GM20431 (cell line): Measurements from ENCODE around the gene KMT2E.
"Not testable (repeated sequence)": the region's sequence is repeated elsewhere in the genome, so short reads cannot be mapped to it uniquely, and the experiment has no call there.

ENCODE experiments used
- in situ Hi-C: fragments of 300-500 bp; cut with MseI, MboI; formaldehyde crosslinking; loops from one replicate; pipeline ENCODE4 v1.15.0; 2020; ENCODE audit warnings: low sequenced_read_pairs; ENCODE audit not compliant: unreplicated experiment

The KMT2E gene, protein sequence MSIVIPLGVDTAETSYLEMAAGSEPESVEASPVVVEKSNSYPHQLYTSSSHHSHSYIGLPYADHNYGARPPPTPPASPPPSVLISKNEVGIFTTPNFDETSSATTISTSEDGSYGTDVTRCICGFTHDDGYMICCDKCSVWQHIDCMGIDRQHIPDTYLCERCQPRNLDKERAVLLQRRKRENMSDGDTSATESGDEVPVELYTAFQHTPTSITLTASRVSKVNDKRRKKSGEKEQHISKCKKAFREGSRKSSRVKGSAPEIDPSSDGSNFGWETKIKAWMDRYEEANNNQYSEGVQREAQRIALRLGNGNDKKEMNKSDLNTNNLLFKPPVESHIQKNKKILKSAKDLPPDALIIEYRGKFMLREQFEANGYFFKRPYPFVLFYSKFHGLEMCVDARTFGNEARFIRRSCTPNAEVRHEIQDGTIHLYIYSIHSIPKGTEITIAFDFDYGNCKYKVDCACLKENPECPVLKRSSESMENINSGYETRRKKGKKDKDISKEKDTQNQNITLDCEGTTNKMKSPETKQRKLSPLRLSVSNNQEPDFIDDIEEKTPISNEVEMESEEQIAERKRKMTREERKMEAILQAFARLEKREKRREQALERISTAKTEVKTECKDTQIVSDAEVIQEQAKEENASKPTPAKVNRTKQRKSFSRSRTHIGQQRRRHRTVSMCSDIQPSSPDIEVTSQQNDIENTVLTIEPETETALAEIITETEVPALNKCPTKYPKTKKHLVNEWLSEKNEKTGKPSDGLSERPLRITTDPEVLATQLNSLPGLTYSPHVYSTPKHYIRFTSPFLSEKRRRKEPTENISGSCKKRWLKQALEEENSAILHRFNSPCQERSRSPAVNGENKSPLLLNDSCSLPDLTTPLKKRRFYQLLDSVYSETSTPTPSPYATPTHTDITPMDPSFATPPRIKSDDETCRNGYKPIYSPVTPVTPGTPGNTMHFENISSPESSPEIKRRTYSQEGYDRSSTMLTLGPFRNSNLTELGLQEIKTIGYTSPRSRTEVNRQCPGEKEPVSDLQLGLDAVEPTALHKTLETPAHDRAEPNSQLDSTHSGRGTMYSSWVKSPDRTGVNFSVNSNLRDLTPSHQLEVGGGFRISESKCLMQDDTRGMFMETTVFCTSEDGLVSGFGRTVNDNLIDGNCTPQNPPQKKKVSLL (N-terminal part only)

DNA sequence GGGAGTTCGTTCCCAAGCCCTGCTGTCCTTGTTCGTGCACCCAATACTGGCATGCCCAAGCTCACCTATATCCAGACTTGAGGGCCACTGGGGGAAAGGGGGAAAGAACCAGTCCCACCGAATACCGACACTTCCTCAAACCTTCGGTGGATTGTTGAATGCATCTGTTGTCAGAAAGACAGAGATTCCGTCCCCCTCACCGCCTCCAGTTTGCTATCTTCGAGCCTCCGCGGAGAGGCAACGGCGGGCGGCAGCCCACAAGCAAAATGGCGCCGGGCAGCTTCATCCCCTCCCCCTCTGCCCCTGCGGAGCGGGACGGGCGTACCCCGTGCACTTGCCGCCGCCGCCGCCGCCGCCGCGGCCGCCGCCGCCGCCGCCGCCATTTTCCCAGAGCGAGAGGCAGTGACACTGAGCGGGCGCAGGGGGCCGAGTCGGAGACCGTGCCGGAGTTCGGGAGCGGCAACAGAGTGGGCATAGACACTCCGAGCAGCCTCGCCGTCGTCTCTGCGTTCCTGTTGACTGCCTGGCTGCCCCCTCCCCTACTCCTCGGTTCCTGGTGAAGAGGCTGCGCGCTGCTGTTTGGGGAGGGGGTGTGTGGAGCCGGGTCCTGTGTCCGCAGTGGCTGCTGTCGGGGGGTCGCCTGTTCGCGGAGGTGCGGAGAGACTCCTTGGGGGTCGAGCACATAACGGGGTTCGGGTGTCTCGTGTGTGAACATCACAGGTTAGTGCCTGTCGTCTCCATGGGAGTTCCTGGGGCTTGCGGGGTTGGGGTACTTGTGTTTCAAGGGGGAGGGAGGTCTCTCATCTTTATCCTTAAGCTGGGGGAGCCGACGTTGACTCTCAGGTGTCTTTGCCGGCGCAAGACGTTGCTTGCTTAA, at the start of gene KMT2E:
KMT2E (plus strand) TSS at position 390 of the 877 bp plus-strand sequence. CDS start 26,748 bp downstream, outside the sequence.
- in situ Hi-C loops: no loop called here

DNA sequence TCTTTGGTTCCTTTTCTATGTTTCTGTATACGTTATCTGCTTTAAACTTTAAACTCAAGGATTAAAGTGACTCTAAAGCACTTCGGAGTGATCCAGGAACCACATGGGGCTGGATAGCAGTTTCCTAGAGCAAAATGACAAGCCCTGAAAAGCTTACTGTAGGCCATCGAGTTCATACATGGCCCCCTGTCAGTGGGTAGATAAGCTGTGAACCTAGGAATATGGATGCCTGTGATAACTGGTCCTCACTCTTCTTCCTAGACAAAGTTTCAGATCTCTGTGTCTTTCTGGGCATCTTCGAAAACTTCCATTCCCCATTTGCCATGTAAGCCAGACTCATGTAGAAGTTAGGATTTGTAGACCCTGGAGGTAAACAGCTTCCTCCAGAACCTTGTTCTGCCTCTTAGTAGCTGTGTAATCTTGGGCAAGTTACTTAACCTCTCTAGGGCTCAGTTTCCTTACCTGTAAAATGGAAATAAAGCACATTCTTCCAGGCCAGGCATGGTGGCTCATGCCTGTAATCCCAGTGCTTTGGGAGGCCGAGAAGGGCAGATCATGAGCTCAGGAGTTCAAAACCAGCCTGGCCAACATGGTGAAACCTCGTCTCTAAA, 49.3 kb upstream of the KMT2E start:
- in situ Hi-C loops: no loop called here

DNA sequence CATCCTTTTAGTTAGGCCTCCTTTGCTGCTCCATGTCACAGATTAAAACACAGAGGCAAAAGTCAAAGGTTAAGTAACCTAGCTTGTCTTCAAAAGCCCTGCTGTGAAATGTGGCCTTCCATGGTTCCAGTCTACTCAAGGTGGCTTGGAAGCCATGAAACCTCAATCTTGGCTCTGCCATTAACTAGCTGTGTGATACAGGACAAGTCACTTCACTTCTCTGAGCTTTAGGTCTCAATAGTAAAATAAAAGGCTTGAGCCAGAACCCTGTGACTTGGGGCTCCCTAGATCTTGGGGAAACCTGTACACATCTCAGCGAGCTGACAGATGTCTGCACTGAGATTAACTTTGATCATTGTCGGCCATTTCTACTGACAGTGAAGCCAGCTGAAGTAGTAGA, 48.0 kb upstream of the KMT2E start:
- in situ Hi-C loops: no loop called here

DNA sequence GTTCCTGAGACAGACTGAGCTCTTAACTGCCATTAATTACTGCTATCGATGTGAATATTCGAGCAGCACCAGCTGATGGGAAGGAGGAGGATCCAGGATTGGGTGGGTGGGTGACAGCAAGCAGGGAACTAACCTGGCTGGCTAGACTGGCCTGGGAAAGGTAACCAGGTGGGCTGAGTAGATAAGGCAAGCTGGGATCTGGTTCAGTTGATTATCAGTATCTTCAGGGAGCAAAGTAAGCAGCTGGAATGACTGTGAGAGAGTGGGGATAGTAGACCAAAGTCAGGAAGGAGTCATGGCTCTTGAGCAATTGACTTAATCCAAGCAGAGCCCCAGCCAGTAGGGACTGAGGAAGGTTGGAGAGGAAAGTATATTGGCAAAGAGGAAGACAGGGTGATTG, 46.9 kb upstream of the KMT2E start:
- in situ Hi-C loops: no loop called here

DNA sequence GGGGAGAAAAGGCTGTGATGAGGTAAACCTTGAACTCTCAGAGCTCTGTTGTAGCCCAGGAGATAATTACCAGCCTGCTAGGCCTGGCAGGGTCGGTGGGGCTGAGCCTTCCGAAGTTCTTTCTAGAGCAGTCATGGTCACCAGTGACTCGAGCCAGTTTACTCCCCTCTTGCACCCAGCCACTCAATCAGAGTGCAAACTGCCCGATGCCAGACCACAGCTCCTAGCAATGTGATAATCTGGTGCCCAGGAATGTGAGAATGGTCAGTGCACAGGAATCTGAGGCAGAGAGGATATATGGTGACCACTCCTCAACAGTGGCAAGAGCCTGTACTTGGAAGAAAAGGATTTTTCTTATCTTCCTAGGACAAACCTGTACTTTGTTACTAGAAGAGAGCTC, 46.4 kb upstream of the KMT2E start:
- in situ Hi-C loops: no loop called here

DNA sequence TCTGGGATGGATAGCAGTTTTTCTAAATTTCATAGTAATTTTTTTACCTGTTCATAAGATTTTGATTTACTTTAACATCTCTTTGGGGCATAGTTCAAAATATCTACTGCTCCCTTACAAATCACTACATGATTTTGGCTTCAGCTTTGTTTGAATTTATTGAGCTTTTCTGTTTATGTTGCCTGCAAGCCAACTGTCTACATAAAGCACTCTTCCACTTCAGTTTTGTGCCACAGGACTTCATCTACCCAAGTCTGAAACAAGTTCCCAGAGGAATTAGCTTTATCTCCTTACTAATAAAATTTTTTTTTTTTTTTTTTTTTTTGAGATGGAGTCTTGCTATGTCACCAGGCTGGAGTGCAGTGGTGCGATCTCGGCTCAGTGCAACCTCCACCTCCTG, 45.4 kb upstream of the KMT2E start:
- in situ Hi-C loops: no loop called here

DNA sequence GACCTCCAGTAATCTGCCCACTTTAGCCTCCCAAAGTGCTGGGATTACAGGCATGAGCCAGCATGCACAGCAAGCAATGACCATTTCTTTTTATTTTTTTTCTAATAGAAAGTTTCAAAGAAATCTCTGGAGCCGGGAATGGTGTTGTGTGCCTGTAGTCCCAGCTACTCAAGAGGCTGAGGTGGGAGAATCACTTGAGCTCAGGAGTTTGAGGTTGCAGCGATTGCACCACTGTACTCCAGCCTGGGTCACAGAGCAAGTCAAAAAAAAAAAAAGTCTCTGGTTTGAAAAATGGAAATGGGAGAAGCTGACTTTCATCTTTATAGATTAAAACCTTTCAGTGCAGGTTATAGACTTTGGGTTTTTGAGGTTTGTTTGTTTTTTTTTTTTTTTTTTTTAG, 44.8 kb upstream of the KMT2E start:
- in situ Hi-C loops: no loop called here

DNA sequence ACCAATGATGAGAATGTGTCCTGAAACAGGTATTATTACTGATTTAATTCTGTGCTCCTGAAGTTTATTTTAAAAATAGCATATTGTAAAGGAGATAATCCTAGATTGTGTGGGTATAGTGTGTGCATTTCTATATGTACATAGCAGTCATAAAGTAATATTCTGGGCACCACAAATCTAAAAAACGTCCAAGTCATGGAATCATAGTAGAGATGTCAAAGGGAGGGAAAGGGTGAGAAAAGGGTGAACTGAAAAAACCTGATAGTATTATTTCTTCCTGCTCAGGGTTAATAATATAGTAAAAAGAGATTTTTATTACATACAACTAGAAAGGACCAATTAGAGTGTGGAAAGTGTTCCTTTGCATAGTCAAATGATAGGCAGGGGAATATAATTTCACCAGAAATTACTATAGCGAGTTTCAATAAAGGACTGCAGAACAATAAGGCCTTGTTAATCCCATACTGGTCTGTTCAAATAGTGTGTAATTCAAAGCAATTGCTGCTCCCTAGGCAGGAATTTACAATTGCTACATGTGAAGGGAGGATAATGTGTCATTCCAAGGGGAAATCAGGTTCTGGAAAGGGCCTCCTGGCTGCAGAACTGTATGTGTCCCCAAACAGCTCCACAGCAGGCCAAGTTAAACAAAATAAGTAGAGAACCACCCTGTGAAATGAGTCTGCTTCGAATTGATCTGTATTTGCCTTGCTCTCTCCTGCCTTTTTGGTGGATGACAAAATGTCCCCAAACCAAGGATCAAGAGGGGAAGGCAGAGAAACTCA, 42.5 kb upstream of the KMT2E start:
- in situ Hi-C loops: no loop called here

DNA sequence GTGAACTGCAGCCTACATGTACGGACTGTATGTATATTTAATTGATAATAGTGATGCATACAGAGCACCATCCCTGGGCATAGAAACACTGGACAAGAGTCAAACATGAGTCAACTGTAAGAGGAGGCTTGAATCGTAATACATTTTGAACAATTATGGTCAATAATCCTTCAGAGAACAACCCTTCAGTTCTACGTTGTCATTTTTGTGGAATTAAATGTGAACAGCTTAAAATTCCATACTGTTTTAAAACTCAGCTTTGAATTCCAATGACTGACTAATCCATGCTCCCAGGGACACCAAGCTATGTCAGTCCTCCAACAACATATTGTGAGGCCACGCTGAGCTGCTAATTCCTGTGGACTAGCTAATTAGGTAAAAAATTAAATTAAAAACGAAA, 41.5 kb upstream of the KMT2E start:
- in situ Hi-C loops: no loop called here

DNA sequence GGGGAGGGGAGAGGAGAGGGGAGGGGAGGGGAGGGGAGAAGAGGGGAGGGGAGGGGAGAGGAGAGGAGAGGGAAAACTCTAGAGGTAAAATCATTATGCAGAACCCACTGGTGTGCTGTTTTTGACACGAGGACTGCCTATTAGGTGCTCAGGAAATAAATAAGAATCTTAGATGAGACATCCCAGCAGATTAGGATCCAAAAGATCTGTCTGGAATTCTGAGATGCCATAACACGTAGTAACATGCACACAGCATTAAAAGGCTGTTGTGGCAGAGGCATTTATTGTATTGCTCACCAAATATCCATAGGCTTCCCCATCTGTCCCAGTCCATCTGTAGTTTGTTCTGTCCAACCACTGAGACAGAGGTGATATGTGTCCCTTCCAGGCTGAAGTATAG, 40.8 kb upstream of the KMT2E start:
- in situ Hi-C loops: no loop called here

DNA sequence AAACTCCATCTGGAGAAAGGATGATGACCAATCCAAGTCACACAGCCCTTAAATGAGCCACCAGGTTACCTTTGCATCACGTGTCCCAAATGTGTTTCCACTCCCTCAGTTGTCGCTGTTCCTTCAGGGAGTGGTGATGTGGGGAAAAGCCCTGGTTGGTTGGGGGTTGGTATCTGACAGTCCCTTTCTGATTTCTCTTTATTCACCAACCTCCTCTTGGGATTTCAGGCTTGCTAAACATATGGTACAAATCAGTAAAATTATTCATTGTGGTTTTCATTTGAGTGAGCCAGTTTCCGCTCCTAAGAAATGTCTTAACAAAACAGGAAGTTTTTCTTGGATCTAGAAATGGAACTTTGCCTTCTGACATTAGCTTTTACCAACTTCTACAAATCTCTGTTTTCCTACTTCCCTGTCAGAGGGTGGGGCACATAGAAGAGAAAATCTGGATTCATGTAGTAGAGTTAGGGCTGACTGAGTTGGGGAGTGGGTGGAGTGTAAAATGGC, 40.0 kb upstream of the KMT2E start:
- in situ Hi-C loops: no loop called here

DNA sequence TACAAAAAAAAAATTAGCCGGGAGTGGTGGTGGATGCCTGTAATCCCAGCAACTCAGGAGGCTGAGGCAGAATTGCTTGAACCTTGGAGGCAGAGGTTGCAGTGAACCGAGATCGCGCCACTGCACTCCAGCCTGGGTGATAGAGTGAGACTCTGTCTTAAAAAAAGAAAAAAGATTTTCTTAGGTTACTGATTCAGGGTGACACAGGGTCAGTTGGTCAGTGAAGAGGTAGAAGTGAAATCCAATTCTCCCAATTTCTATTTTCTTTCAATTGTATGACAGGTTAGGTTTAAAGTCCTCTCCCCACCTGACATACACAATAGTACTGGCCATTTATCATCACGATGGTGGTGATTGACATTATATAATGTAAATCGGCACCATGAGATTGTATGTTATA, 38.5 kb upstream of the KMT2E start:
- in situ Hi-C loops: not testable (repeated sequence)

DNA sequence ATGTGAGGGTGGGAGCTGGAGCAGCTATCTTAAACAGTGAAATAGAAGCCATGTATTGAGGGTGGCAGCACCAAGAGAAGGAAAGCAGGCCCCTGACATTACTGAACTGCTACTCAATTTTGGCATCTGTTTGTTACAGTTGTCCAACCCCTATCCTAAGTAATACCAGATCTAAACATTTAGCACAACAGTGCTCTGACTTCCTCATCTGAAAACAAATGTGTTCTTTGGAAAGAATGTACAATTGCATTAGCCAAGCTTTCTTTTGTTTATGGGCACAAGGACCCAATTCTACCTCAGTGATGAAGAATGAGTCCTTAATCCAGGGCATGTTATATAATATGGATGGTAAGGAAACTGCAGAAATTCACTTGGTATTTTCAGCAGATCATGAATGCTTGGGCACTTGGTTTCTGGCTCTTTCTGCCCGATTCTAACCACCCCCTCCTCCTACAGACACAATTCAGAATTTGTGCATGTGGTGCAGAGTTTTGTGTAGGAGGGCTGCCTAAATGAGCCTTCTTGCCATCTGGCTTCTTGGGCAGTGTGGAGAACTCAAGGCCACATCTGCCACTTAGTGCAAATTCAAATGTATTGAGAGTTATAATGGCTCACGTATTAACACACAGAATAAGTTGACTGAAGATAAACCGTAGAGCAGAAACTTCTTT, 36.9 kb upstream of the KMT2E start:
- in situ Hi-C loops: no loop called here

DNA sequence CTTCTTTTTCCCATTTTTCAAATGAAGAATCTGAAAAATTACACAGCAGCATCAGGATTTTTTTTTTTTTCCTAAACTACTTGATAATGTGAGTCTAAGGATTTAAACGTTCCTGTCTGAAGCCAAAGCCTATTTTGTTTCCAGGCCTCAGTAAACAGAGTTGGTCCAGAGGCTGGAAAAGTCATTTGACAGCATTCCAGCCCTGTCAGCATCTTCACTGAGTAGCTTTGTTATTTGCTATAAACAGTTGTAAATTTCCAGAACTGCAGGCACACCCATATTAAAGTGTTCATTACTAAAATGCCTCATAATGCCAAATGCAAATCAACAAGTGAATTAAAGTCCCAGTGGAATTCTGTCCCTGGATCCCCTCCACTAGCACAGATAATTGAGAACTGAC, 35.5 kb upstream of the KMT2E start:
- in situ Hi-C loops: no loop called here

DNA sequence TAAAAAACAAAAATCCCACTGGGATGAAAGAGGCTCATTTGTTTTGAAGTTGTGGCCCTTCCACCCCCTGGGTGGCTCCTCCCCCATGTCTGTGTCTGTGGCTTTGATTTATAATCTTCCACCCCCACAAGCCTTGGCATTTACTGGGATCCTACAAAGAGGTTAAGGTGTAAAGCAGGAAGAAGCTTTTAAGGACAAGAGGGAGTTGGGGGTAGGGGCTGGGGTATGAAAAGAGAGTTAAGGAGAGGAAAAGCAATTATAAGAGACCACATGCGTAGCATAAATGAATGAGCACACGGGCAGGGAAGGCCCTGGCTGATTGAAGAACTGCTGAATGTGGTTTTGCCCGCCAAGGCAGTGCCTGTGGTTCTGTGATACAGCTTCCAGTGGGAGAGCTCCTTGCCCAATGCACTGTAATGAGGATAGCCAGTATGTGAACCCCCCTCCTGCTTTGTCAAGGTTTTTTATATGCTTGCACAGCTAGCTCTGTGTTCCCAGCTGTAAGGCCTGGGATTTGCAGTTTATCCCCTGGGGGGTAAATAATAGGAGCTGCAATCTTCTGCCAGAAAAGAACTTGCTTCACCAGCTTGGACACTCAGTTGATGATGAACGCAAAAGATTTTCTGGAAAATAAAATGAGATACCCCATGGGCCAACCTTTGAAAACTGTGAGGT, 34.7 kb upstream of the KMT2E start:
- in situ Hi-C loops: no loop called here

DNA sequence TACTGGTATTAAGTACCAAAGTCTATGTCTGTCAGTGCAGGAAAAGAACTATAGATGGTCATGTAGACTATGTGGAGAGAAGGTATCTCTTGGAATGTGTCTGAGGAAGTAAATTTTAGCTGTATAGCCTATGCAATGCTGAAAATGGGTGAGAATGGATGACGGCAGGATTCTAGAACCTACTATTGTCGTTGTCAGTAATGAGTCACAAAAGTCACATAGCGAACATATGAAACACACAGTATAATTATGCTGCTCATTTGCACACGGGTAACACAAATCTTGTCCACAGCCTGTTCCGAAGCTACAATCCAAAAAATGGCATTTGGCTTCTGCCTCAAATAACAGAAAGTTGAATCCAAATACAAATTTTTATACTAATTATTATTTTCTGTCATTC, 33.6 kb upstream of the KMT2E start:
- in situ Hi-C loops: no loop called here
